ENCODE results near the gene PANX3.

- no peak for TF ChIP-seq REST (IDR thresholded peaks at IDR 0.05)
- TF ChIP-seq RAD21 (conservative IDR thresholded peaks at IDR 0.05 in 1 of 2, IDR thresholded peaks at IDR 0.05 in 1 of 2): no peak
- TF ChIP-seq, protein P1, sequence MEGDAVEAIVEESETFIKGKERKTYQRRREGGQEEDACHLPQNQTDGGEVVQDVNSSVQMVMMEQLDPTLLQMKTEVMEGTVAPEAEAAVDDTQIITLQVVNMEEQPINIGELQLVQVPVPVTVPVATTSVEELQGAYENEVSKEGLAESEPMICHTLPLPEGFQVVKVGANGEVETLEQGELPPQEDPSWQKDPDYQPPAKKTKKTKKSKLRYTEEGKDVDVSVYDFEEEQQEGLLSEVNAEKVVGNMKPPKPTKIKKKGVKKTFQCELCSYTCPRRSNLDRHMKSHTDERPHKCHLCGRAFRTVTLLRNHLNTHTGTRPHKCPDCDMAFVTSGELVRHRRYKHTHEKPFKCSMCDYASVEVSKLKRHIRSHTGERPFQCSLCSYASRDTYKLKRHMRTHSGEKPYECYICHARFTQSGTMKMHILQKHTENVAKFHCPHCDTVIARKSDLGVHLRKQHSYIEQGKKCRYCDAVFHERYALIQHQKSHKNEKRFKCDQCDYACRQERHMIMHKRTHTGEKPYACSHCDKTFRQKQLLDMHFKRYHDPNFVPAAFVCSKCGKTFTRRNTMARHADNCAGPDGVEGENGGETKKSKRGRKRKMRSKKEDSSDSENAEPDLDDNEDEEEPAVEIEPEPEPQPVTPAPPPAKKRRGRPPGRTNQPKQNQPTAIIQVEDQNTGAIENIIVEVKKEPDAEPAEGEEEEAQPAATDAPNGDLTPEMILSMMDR (IDR thresholded peaks at IDR 0.05): no peak
- no peak for TF ChIP-seq POLR2A (IDR thresholded peaks at IDR 0.05; ENCODE audit: low read length)
- no peak for TF ChIP-seq EP300 (IDR thresholded peaks at IDR 0.05)
- no peak for TF ChIP-seq RFX5 (IDR thresholded peaks at IDR 0.05)
- TF ChIP-seq ZFP36 (IDR thresholded peaks at IDR 0.05; ENCODE audit: borderline replicate concordance, partially characterized antibody): no peak
- TF ChIP-seq TP53 (CRISPR knock-in tag; IDR thresholded peaks at IDR 0.05): no peak
Observed at GRCh38 chr11:124658501-124658900, 47.3 kb downstream of the PANX3 start.
